ENCODE measurements around the gene ZNF474.

DNA sequence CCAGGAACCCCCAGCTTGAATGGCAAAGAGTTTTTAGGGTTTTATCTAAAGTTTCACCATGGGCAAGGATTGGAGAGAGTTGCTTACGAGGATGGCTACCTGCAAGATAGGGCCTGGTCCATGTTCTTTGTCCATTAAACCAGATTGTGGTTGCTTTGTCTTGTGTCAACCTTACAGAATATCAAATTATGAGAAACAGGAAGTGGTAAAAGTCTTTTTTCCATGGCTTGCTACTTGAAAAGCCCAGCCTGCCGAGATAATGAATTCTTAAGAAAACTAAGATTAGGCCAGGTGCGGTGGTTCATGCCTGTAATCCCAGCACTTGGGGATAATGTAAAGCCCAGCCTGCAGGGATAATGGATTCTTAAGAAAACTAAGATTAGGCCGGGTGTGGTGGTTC lies 24.4 kb downstream of the ZNF474 start:
- TF ChIP-seq CTCF (IDR thresholded peaks at IDR 0.05) (no peak), SMAD4 (CRISPR knock-in tag; IDR thresholded peaks at IDR 0.05) (no peak), ARID4B (CRISPR knock-in tag; IDR thresholded peaks at IDR 0.05; ENCODE audit: borderline replicate concordance) (no peak), FOXK1 (CRISPR knock-in tag; IDR thresholded peaks at IDR 0.05) (no peak)
- TF ChIP-seq, protein P1, sequence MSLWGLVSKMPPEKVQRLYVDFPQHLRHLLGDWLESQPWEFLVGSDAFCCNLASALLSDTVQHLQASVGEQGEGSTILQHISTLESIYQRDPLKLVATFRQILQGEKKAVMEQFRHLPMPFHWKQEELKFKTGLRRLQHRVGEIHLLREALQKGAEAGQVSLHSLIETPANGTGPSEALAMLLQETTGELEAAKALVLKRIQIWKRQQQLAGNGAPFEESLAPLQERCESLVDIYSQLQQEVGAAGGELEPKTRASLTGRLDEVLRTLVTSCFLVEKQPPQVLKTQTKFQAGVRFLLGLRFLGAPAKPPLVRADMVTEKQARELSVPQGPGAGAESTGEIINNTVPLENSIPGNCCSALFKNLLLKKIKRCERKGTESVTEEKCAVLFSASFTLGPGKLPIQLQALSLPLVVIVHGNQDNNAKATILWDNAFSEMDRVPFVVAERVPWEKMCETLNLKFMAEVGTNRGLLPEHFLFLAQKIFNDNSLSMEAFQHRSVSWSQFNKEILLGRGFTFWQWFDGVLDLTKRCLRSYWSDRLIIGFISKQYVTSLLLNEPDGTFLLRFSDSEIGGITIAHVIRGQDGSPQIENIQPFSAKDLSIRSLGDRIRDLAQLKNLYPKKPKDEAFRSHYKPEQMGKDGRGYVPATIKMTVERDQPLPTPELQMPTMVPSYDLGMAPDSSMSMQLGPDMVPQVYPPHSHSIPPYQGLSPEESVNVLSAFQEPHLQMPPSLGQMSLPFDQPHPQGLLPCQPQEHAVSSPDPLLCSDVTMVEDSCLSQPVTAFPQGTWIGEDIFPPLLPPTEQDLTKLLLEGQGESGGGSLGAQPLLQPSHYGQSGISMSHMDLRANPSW (CRISPR knock-in tag; conservative IDR thresholded peaks at IDR 0.05; ENCODE audit: low read depth): no peak

Data from WTC11 (cell line).